ENCODE measurements around the gene H19.

Gene H19

DNA sequence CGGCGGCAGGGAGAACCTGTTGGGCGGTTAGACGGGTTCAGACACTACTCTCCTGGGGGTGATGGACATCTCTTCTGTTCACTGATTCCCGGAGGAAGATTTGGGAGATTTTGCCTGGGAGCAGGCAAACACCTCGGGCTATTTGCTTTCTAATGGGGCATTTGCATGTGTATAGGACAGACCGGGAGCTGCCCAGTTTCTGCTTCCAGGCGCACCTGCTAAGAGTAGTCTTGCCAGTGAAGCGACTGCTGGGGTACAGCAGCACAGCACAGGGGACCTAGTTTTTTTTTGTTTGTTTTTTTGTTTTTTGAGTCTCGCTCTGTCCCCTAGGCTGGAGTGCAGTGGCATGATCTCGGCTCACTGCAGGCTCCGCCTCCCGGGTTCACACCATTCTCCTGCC lies 6.8 kb upstream of the H19 start:
- H3K9ac ChIP-seq (ENCODE audit: low read depth in 1 of 2, low read length in 2 of 2) = no peak overlapping the region
- H3K27ac ChIP-seq (ENCODE audit: low read depth, low read length) = no peak overlapping the region
- H3K4me1 ChIP-seq (ENCODE audit: control insufficient read depth in 1 of 2, insufficient read depth in 2 of 2, low read length in 2 of 2) = no peaks in the 10 kb centered on the region
- no peaks in the 10 kb centered on the region for H3K27me3 ChIP-seq (ENCODE audit: control insufficient read depth in 1 of 2, insufficient read depth in 2 of 2, low read length in 2 of 2)
- H3K4me3 ChIP-seq (ENCODE audit: low read depth in 1 of 2, low read length in 2 of 2) = no peak overlapping the region
- H3K36me3 ChIP-seq (ENCODE audit: control insufficient read depth in 1 of 2, insufficient read depth in 2 of 2, low read length in 2 of 2) = no peaks in the 10 kb centered on the region
- no peaks in the 10 kb centered on the region for H3K9me3 ChIP-seq (ENCODE audit: control insufficient read depth in 1 of 2, low read length in 2 of 2)

GRCh38 chr11:2002807-2003206 lies 5.2 kb upstream of the H19 start:
- no peaks in the 10 kb centered on the region for H3K27me3 ChIP-seq (ENCODE audit: control insufficient read depth in 1 of 2, insufficient read depth in 2 of 2, low read length in 2 of 2)
- no peaks in the 10 kb centered on the region for H3K4me1 ChIP-seq (ENCODE audit: control insufficient read depth in 1 of 2, insufficient read depth in 2 of 2, low read length in 2 of 2)
- H3K36me3 ChIP-seq (ENCODE audit: control insufficient read depth in 1 of 2, insufficient read depth in 2 of 2, low read length in 2 of 2) = no peaks in the 10 kb centered on the region
- H3K9me3 ChIP-seq (ENCODE audit: control insufficient read depth in 1 of 2, low read length in 2 of 2) = no peaks in the 10 kb centered on the region
- no peak overlapping the region for H3K27ac ChIP-seq (ENCODE audit: low read depth, low read length)
- H3K4me3 ChIP-seq (ENCODE audit: low read depth in 1 of 2, low read length in 2 of 2) = no peak overlapping the region
- no peak overlapping the region for H3K9ac ChIP-seq (ENCODE audit: low read depth in 1 of 2, low read length in 2 of 2)

DNA sequence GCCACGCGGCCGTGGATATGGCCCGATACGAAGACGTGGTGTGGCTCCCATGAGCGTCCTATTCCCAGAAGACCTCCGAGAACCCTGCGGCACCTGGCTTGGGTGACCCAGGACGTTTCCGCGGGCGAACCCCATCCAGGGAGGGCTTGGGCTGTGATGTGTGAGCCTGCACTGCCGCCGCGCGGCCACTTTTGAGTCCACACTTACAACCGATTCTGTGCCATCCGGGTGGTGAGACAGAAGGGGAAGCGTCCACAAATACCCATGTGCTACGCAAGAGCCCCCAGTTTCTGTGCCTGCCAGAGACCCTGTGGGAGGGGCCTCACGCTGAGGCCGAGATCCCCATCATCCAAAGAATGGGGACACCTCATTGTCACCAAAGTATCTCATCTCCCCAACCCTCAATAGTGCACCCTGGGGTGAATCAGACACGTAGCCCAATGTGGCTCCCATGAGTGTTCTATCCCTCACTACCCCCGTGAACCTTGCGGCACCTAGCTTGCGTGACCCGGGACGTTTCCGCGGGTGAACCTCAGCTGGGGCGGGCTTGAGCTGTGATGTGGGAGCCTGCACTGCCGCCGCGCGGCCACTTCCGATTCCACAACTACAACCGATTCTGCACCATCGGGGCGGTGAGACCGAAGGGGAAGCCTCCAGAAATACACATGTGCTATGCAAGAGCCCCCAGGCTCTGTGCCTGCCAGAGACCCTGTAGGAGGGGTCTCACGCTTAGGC lies 4.6 kb upstream of the H19 start:
- H3K4me1 ChIP-seq (ENCODE audit: control insufficient read depth in 1 of 2, insufficient read depth in 2 of 2, low read length in 2 of 2) = no peaks in the 10 kb centered on the region
- no peak overlapping the region for H3K4me3 ChIP-seq (ENCODE audit: low read depth in 1 of 2, low read length in 2 of 2)
- no peak overlapping the region for H3K9ac ChIP-seq (ENCODE audit: low read depth in 1 of 2, low read length in 2 of 2)
- no peak overlapping the region for H3K27ac ChIP-seq (ENCODE audit: low read depth, low read length)
- H3K27me3 ChIP-seq (ENCODE audit: control insufficient read depth in 1 of 2, insufficient read depth in 2 of 2, low read length in 2 of 2) = no peaks in the 10 kb centered on the region
- no peaks in the 10 kb centered on the region for H3K36me3 ChIP-seq (ENCODE audit: control insufficient read depth in 1 of 2, insufficient read depth in 2 of 2, low read length in 2 of 2)
- no peaks in the 10 kb centered on the region for H3K9me3 ChIP-seq (ENCODE audit: control insufficient read depth in 1 of 2, low read length in 2 of 2)

- H3K27ac ChIP-seq (ENCODE audit: low read depth, low read length) = no peak overlapping the region
- H3K36me3 ChIP-seq (ENCODE audit: control insufficient read depth in 1 of 2, insufficient read depth in 2 of 2, low read length in 2 of 2) = no peaks in the 10 kb centered on the region
- no peak overlapping the region for H3K9ac ChIP-seq (ENCODE audit: low read depth in 1 of 2, low read length in 2 of 2)
- no peaks in the 10 kb centered on the region for H3K27me3 ChIP-seq (ENCODE audit: control insufficient read depth in 1 of 2, insufficient read depth in 2 of 2, low read length in 2 of 2)
- no peaks in the 10 kb centered on the region for H3K9me3 ChIP-seq (ENCODE audit: control insufficient read depth in 1 of 2, low read length in 2 of 2)
- H3K4me1 ChIP-seq (ENCODE audit: control insufficient read depth in 1 of 2, insufficient read depth in 2 of 2, low read length in 2 of 2) = no peaks in the 10 kb centered on the region
- H3K4me3 ChIP-seq (ENCODE audit: low read depth in 1 of 2, low read length in 2 of 2) = no peak overlapping the region
These were observed 1.2 kb upstream of the H19 start for GRCh38 chr11:1998861-1999260.

GRCh38 chr11:1998290-1998689 lies 648 bp upstream of the H19 start:
- H3K27ac ChIP-seq (ENCODE audit: low read depth, low read length) = no peak overlapping the region
- no peaks in the 10 kb centered on the region for H3K27me3 ChIP-seq (ENCODE audit: control insufficient read depth in 1 of 2, insufficient read depth in 2 of 2, low read length in 2 of 2)
- H3K9ac ChIP-seq (ENCODE audit: low read depth in 1 of 2, low read length in 2 of 2) = no peak overlapping the region
- no peaks in the 10 kb centered on the region for H3K36me3 ChIP-seq (ENCODE audit: control insufficient read depth in 1 of 2, insufficient read depth in 2 of 2, low read length in 2 of 2)
- no peaks in the 10 kb centered on the region for H3K9me3 ChIP-seq (ENCODE audit: control insufficient read depth in 1 of 2, low read length in 2 of 2)
- H3K4me1 ChIP-seq (ENCODE audit: control insufficient read depth in 1 of 2, insufficient read depth in 2 of 2, low read length in 2 of 2) = no peaks in the 10 kb centered on the region
- no peak overlapping the region for H3K4me3 ChIP-seq (ENCODE audit: low read depth in 1 of 2, low read length in 2 of 2)

GRCh38 chr11:1994121-1994520 lies 3.5 kb downstream of the H19 start:
- no peak overlapping the region for H3K9ac ChIP-seq (ENCODE audit: low read depth in 1 of 2, low read length in 2 of 2)
- H3K4me3 ChIP-seq (ENCODE audit: low read depth in 1 of 2, low read length in 2 of 2) = no peak overlapping the region
- no peak overlapping the region for H3K27ac ChIP-seq (ENCODE audit: low read depth, low read length)
- no peaks in the 10 kb centered on the region for H3K27me3 ChIP-seq (ENCODE audit: control insufficient read depth in 1 of 2, insufficient read depth in 2 of 2, low read length in 2 of 2)
- no peaks in the 10 kb centered on the region for H3K4me1 ChIP-seq (ENCODE audit: control insufficient read depth in 1 of 2, insufficient read depth in 2 of 2, low read length in 2 of 2)
- H3K36me3 ChIP-seq (ENCODE audit: control insufficient read depth in 1 of 2, insufficient read depth in 2 of 2, low read length in 2 of 2) = no peaks in the 10 kb centered on the region
- H3K9me3 ChIP-seq (ENCODE audit: control insufficient read depth in 1 of 2, low read length in 2 of 2) = no peaks in the 10 kb centered on the region

DNA sequence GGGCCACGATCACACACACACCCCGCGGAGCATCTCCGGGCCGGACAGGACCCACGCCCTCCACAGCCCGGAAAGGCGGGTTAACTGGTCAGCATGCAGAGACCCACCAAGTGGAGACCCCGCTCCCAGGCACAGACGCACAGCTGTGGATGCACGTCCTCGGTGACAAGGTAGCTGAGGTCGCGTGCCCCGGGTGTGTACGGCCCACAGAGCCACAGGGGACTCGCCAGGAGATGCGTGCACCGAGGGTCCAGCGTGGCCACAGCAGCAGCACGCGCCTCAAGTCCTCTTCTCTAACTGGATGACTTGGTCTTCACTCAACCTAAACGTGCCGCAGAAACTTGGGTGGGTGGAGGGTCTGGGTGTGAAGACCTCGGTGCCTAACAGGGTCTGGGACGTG lies 5.5 kb downstream of the H19 start:
- Histone ChIP-seq H3K36me3 (ENCODE audit: control insufficient read depth in 1 of 2, insufficient read depth in 2 of 2, low read length in 2 of 2) (no peaks in the 10 kb centered on the region), H3K9me3 (ENCODE audit: control insufficient read depth in 1 of 2, low read length in 2 of 2) (no peaks in the 10 kb centered on the region), H3K9ac (ENCODE audit: low read depth in 1 of 2, low read length in 2 of 2) (no peak overlapping the region)

GRCh38 chr11:1990872-1991578 lies 6.6 kb downstream of the H19 start:
- Histone ChIP-seq H3K9me3 (ENCODE audit: control insufficient read depth in 1 of 2, low read length in 2 of 2) (no peaks in the 10 kb centered on the region), H3K36me3 (ENCODE audit: control insufficient read depth in 1 of 2, insufficient read depth in 2 of 2, low read length in 2 of 2) (no peaks in the 10 kb centered on the region), H3K27me3 (ENCODE audit: control insufficient read depth in 1 of 2, insufficient read depth in 2 of 2, low read length in 2 of 2) (no peaks in the 10 kb centered on the region), H3K4me1 (ENCODE audit: control insufficient read depth in 1 of 2, insufficient read depth in 2 of 2, low read length in 2 of 2) (no peaks in the 10 kb centered on the region), H3K4me3 (ENCODE audit: low read depth in 1 of 2, low read length in 2 of 2) (no peak overlapping the region), H3K27ac (ENCODE audit: low read depth, low read length) (no peak overlapping the region), H3K9ac (ENCODE audit: low read depth in 1 of 2, low read length in 2 of 2) (no peak overlapping the region)

More for the DNA sequence above, 5.5 kb downstream of the H19 start:
- no peak overlapping the region for H3K27ac ChIP-seq (ENCODE audit: low read depth, low read length)
- H3K4me3 ChIP-seq (ENCODE audit: low read depth in 1 of 2, low read length in 2 of 2) = no peak overlapping the region
- no peaks in the 10 kb centered on the region for H3K4me1 ChIP-seq (ENCODE audit: control insufficient read depth in 1 of 2, insufficient read depth in 2 of 2, low read length in 2 of 2)
- H3K27me3 ChIP-seq (ENCODE audit: control insufficient read depth in 1 of 2, insufficient read depth in 2 of 2, low read length in 2 of 2) = no peaks in the 10 kb centered on the region

DNA sequence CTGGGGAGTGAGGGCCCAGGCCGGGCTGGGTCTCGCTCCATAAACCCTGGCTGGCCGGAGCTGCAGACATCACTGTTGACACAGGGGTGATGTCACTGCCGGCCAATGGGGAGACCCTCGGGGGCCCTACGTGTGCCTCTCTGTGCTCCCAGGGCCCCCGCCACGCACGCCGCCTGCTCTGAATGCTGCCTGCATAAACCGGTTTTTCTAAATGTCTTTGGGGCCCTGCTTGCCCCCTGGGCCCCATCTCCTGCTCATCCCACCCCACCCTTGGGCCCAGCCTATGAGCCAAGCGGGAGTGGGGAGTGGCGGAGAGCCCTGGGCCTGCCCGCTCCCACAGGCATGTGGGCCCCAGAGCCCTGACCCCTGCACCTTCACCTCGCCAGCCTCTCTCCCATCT lies 7.7 kb downstream of the H19 start:
- H3K27ac ChIP-seq (ENCODE audit: low read depth, low read length) = no peak overlapping the region
- no peaks in the 10 kb centered on the region for H3K27me3 ChIP-seq (ENCODE audit: control insufficient read depth in 1 of 2, insufficient read depth in 2 of 2, low read length in 2 of 2)
- H3K9ac ChIP-seq (ENCODE audit: low read depth in 1 of 2, low read length in 2 of 2) = no peak overlapping the region
- no peaks in the 10 kb centered on the region for H3K4me1 ChIP-seq (ENCODE audit: control insufficient read depth in 1 of 2, insufficient read depth in 2 of 2, low read length in 2 of 2)
- no peaks in the 10 kb centered on the region for H3K36me3 ChIP-seq (ENCODE audit: control insufficient read depth in 1 of 2, insufficient read depth in 2 of 2, low read length in 2 of 2)
- no peak overlapping the region for H3K4me3 ChIP-seq (ENCODE audit: low read depth in 1 of 2, low read length in 2 of 2)
- no peaks in the 10 kb centered on the region for H3K9me3 ChIP-seq (ENCODE audit: control insufficient read depth in 1 of 2, low read length in 2 of 2)

GRCh38 chr11:1988667-1989317 lies 8.8 kb downstream of the H19 start:
- Histone ChIP-seq H3K9me3 (ENCODE audit: control insufficient read depth in 1 of 2, low read length in 2 of 2) (no peaks in the 10 kb centered on the region), H3K9ac (ENCODE audit: low read depth in 1 of 2, low read length in 2 of 2) (no peak overlapping the region), H3K4me3 (ENCODE audit: low read depth in 1 of 2, low read length in 2 of 2) (no peak overlapping the region), H3K36me3 (ENCODE audit: control insufficient read depth in 1 of 2, insufficient read depth in 2 of 2, low read length in 2 of 2) (no peaks in the 10 kb centered on the region), H3K27ac (ENCODE audit: low read depth, low read length) (no peak overlapping the region), H3K4me1 (ENCODE audit: control insufficient read depth in 1 of 2, insufficient read depth in 2 of 2, low read length in 2 of 2) (no peaks in the 10 kb centered on the region), H3K27me3 (ENCODE audit: control insufficient read depth in 1 of 2, insufficient read depth in 2 of 2, low read length in 2 of 2) (no peaks in the 10 kb centered on the region)
